Measurements from ENCODE around the gene HS6ST1. TPM values are rescaled to one million over a fixed set of nuclear protein-coding genes. Genes with fewer than 3 reads are reported as not detected.

The HS6ST1 gene
- total RNA-seq, 3 donors from 2014 or later, result 15.7 to 38.6 (median 29.8) TPM

- no peaks in the 10 kb centered on the region for H3K36me3 ChIP-seq
- H3K4me1 ChIP-seq, result no peaks in the 10 kb centered on the region
- TF ChIP-seq CTCF (IDR thresholded peaks at IDR 0.05), result no peak
- TF ChIP-seq POLR2A (IDR thresholded peaks at IDR 0.05), result no peak
- TF ChIP-seq POLR2AphosphoS5 (IDR thresholded peaks at IDR 0.05), result no peak
- no peaks in the 10 kb centered on the region for H3K27me3 ChIP-seq
- no peak for DNase-seq (ENCODE audit: low spot score in 2 of 2)
- H3K9me3 ChIP-seq, result no peaks in the 10 kb centered on the region
- intact Hi-C loops (cut with DNase I; ENCODE audit: low total_unique reads), result no loop called here
- H3K27ac ChIP-seq, result no peak overlapping the region
- H3K4me3 ChIP-seq, result peak overlapping the region; percentile 65 to 71 (median 70)
Observed at GRCh38 chr2:128233790-128234395, 84.8 kb downstream of the HS6ST1 start.

GRCh38 chr2:128232965-128233789, 85.5 kb downstream of the HS6ST1 start:
- H3K36me3 ChIP-seq, result no peaks in the 10 kb centered on the region
- peak overlapping the region; percentile 66 to 79 for H3K27ac ChIP-seq
- H3K4me1 ChIP-seq, result no peaks in the 10 kb centered on the region
- H3K4me3 ChIP-seq, result peak overlapping the region; percentile 65 to 71 (median 70)
- intact Hi-C loops (cut with DNase I; ENCODE audit: low total_unique reads), result loop anchor here (1.0 kb wide), 1 partner anchor 81 kb away; no protein-coding TSS in a partner anchor
- no peaks in the 10 kb centered on the region for H3K27me3 ChIP-seq
- TF ChIP-seq POLR2AphosphoS5 (IDR thresholded peaks at IDR 0.05) (no peak), POLR2A (IDR thresholded peaks at IDR 0.05) (no peak), CTCF (IDR thresholded peaks at IDR 0.05) (peak; percentile 78 to 81 (median 80))
- DNase-seq (ENCODE audit: low spot score in 2 of 2), result peak; percentile 65 to 85
- no peaks in the 10 kb centered on the region for H3K9me3 ChIP-seq

GRCh38 chr2:128228894-128229293, 89.8 kb downstream of the HS6ST1 start:
- TF ChIP-seq CTCF (IDR thresholded peaks at IDR 0.05) (no peak), POLR2A (IDR thresholded peaks at IDR 0.05) (no peak), POLR2AphosphoS5 (IDR thresholded peaks at IDR 0.05) (no peak)
- intact Hi-C loops (cut with DNase I; ENCODE audit: low total_unique reads), result no loop called here

GRCh38 chr2:128227862-128228261, 90.8 kb downstream of the HS6ST1 start:
- DNase-seq (ENCODE audit: low spot score in 2 of 2), result no peak
- no peak for TF ChIP-seq POLR2AphosphoS5 (IDR thresholded peaks at IDR 0.05)
- no peak for TF ChIP-seq POLR2A (IDR thresholded peaks at IDR 0.05)
- TF ChIP-seq CTCF (IDR thresholded peaks at IDR 0.05), result no peak
- H3K36me3 ChIP-seq, result no peaks in the 10 kb centered on the region
- no peaks in the 10 kb centered on the region for H3K9me3 ChIP-seq
- intact Hi-C loops (cut with DNase I; ENCODE audit: low total_unique reads), result no loop called here
- H3K27me3 ChIP-seq, result no peaks in the 10 kb centered on the region
- H3K4me1 ChIP-seq, result no peaks in the 10 kb centered on the region
- no peak overlapping the region for H3K27ac ChIP-seq
- no peak overlapping the region for H3K4me3 ChIP-seq

More at GRCh38 chr2:128228894-128229293, 89.8 kb downstream of the HS6ST1 start:
- H3K4me3 ChIP-seq, result no peak overlapping the region
- no peaks in the 10 kb centered on the region for H3K27me3 ChIP-seq
- no peaks in the 10 kb centered on the region for H3K4me1 ChIP-seq
- no peaks in the 10 kb centered on the region for H3K9me3 ChIP-seq
- H3K27ac ChIP-seq, result no peak overlapping the region
- H3K36me3 ChIP-seq, result no peaks in the 10 kb centered on the region
- DNase-seq (ENCODE audit: low spot score in 2 of 2), result no peak

GRCh38 chr2:128219891-128220290, 98.8 kb downstream of the HS6ST1 start:
- Histone ChIP-seq H3K27me3 (no peaks in the 10 kb centered on the region), H3K27ac (no peak overlapping the region), H3K36me3 (no peaks in the 10 kb centered on the region), H3K9me3 (no peaks in the 10 kb centered on the region), H3K4me3 (no peak overlapping the region), H3K4me1 (no peaks in the 10 kb centered on the region)
- intact Hi-C loops (cut with DNase I; ENCODE audit: low total_unique reads), result loop anchor here (5.0 kb wide), 1 partner anchor 1387 kb away; no protein-coding TSS in a partner anchor
- no peak for DNase-seq (ENCODE audit: low spot score in 2 of 2)
- TF ChIP-seq CTCF (IDR thresholded peaks at IDR 0.05), result no peak
- TF ChIP-seq POLR2A (IDR thresholded peaks at IDR 0.05), result no peak
- no peak for TF ChIP-seq POLR2AphosphoS5 (IDR thresholded peaks at IDR 0.05)
